GM18873 (cell line): ENCODE data around the gene PFDN2.
A peak's percentile ranks its signal among the peaks of the same experiment; 100 is the strongest.

Source experiments
- ATAC-seq: cut with Tn5 transposase; IDR thresholded peaks from one replicate; pipeline ENCODE4 v1.9.1; 2021; ENCODE audit warnings: mild to moderate bottlenecking, moderate library complexity, moderate number of reproducible peaks; ENCODE audit not compliant: unreplicated experiment, low FRiP score

Gene PFDN2

GRCh38 chr1:161111527-161111926 is 6.3 kb downstream of the PFDN2 start:
- no peak for ATAC-seq

DNA sequence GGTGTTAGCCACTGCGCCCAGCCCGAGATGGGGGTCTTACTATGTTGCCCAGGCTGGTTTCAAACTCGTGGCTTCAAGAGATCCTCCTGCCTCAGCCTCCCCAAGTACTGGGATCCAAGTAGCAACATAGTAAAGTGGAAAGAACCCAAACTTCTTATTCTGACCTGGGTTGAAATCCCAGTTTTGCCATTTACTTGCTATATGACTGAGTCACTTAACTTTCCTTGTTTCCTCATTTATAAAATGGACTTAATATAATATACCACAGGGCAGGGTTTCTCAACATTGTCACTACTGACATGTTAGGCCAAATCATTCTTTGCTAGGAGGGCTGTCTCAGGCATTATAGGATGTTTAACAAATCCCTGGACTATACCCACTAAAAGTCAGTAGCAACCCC is 6.7 kb downstream of the PFDN2 start:
- ATAC-seq, result no peak

- ATAC-seq, result no peak
Observed at GRCh38 chr1:161106431-161106830, 11.4 kb downstream of the PFDN2 start.

DNA sequence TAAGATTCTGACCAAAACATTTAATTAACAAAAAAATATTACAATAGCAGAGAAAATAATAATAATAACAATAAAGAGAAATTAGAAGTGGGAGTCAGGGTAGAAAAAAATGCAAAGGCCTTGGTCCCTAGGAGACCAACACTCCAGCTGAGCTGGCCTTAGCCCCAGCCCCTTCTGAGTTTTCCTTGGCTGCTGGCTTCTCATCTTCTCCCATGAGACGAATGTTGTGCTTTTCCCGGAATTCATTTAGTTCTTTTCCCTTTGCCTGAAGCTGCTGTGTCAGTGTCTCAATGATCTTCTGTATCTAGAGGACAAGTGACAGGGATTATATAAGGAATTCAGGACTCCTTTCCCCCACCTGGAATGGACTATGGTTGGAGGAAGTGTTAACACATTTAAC is 17.3 kb downstream of the PFDN2 start:
- no peak for ATAC-seq

GRCh38 chr1:161099090-161099802 is 18.6 kb downstream of the PFDN2 start:
- no peak for ATAC-seq

- peak; percentile 57 for ATAC-seq
Observed at GRCh38 chr1:161098210-161099068, 19.4 kb downstream of the PFDN2 start, which contains the start of gene KLHDC9. KLHDC9 (plus strand) TSS chr1:161098361; CDS start chr1:161098536, 175 bp downstream.

DNA sequence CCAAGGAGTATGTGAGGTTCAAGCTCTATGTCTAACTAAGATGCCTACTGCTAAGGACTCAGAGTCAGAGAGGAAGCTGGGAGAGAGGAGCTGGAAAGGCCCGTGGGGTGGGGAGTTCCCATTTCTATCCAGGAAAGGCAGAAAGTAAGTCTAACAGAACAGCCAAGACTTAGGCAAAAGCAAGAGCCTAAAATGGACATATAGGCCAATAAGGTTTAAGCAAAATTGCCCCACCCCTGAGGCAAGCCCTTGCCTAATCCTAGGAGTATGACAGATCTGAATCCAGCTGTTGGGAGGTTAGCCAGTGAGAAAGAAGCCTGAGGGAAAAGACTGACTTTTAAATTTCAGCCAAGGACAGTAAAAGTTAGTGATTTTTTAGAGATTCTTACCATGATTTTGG is 21.3 kb downstream of the PFDN2 start:
- ATAC-seq, result no peak

DNA sequence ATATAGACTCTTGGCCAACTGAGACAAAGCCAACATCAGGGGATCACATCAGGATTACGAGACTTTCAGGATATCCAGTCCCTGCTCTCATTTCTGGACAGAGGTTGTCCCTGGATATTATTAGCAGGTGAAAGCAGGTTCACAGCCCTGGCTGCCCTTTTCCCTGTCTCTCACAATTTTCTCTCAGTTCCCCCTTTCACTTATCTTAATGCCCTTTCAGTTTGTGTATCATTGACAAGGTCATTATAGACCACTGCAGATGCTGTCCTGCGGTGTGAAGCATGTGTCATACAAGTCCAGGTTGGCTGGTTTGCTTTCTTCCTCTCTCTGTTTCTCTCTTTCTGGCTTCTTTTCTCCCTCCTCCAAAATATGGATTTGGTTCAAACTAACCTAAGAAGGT is 21.8 kb downstream of the PFDN2 start:
- no peak for ATAC-seq

DNA sequence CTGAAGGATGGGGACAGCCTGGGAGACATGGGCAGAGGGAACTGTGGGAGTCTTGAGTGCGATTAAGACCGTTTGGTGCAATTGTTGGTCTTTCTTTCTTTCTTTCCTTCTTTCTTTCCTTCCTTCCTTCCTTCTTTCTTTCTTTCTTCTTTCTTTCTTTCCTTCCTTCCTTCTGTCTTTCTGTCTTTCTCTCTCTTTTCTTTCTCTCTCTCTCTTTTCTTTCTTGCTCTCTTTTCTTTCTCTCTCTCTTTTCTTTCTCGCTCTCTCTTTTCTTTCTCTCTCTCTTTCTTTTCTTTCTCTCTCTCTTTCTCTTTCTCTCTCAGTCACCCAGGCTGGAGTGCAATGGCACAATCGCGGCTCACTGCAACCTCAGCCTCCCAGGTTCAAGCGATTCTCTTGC is 22.6 kb downstream of the PFDN2 start:
- no peak for ATAC-seq

DNA sequence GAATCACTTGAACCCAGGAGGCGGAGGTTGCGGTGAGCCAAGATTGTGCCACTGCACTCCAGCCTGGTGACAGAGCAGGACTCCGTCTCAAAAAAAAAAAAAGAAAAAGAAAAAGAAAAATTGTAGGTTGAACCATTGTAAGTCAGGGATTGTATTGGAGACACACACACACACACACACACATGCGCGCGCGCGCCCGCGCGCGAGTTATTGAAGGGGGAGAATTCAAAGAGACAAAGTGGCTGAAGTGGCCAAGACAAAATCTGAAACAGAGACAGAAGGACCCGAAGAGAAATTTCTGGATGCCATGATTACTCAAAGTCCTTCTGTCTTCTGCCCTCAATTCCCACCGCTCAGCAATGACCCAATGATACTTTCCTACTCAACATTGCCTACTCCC is 23.4 kb downstream of the PFDN2 start:
- no peak for ATAC-seq

DNA sequence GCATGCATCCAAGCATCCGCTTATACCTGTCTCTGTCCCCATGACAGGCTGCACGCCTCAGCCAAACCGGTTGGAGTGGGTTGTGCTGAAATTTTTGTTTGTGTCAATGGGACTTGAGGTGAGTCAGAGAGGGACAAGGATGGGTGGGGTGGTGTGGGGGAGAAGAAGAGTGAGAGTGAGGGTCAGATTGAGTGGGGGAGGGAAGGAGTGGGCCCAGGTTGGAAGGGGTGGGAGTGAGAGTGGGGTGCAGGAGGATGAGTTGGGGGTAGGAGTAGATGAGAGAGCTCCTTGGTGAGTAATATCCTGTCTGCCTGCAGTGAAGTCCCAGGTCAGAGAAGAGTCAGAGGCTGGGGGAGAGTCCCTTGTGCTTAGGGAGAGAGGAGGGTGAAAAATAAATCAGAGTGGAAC is 25.2 kb downstream of the PFDN2 start:
- no peak for ATAC-seq

- no peak for ATAC-seq
Observed at GRCh38 chr1:161091796-161092507, 25.9 kb downstream of the PFDN2 start.

- no peak for ATAC-seq
Observed at GRCh38 chr1:161091093-161091492, 26.7 kb downstream of the PFDN2 start.

DNA sequence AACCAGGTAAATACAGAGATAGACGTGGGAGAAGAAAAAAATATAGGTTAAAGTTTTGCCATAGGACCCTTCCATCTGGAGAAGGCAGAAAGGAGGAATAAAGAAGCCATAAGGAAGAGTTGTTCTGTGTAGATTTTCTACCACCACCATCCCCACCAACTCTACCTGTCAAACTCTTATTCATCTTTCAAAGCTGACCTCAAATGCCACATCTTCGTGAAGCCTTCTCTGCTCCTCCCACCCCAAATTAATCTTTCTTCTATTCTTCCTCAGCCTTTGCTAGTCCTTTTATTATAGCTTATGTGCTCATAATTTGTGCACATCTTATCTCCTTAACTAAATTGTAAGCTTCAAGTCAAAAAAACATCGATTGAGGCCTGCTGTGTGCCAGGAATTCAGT is 27.2 kb downstream of the PFDN2 start:
- no peak for ATAC-seq

DNA sequence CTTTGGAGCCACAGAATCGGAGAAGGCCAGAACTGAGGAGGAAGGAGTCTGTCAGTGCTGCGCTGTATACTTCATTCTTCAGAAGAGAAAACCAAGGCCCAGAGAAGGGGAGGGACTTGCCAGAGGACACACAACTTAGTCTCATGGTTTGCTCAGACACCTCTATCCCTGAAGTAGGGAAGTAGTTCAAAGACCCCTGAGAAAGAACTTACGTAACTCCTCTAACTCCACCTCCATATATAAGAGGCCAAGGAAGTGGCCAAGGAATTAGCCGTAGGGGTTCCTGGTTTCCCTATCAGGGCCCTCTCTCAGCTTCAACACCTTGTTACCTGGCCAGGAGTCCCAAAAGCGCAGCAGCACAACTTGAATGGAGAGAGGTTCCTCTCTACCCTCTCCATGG is 27.9 kb downstream of the PFDN2 start:
- no peak for ATAC-seq

- ATAC-seq, result no peak
Observed at GRCh38 chr1:161089251-161089924, 28.4 kb downstream of the PFDN2 start, which contains the start of gene NECTIN4. NECTIN4 (minus strand) TSS chr1:161089558; CDS start chr1:161089296, 262 bp downstream.

DNA sequence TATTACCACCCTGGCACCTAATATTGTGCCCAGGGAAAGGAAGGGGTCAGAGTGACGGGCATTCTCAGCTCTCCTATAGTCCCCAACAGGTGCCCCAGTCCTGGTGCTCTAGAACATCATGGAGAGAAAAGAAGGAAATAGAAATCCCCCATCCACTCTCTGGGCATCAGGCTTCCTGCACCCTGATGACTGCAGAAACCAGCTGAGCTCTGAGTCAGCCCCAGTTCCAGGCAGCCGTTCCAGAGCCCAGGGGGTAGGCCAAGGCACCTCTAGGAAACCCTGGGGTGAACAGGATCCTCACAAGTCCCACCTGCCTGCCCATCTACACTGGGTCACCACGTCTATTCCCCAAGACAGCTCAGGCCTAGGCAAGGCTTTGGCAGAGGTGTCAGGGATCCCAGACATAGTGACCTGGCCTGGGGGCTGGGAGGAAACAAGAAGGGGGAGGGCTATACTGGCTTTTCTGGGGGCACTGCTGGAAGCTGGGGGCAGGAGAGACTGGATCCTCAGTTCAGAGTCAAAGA is 29.2 kb downstream of the PFDN2 start:
- ATAC-seq, result no peak

DNA sequence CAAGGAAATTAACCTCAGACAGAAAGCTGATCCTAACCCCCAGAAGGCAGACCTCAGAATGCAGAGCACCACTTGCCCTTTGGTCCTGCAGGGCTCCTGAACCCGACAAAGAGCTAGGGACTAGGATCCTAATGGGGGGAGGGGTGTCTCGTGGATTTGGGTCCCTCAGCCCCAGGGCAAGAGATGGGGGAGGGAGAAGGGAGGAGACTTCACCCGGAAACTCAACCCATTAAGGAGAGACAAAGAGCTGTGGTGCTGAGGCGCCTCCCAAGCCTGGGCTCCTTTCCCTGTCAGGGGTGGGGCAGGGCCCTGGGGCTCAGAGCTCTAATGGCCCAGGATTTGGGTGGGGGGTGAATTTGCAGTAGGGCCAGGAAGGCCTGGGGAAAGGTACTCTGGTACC is 31.4 kb downstream of the PFDN2 start:
- no peak for ATAC-seq

- ATAC-seq, result no peak
Observed at GRCh38 chr1:161085165-161085564, 32.7 kb downstream of the PFDN2 start.

DNA sequence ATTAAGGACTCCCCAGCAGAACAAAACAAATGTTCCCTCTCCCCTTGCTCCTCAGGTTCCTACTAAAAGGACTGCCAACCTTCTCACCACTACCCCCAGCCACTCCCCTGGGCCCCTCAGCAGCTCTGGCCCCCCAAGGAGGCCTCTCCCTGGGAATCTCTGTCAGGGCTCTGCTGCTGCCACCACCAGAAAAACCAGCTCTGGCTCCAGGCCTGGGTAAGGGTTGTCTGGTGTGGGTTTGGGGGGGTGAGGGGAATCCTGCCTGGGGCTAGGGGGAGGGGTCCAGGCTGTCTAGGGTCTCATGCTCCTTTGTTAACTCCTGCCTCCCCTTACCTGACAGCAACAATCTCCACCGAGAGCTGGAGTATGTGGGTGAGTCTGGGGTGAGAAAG is 33.2 kb downstream of the PFDN2 start:
- no peak for ATAC-seq
